Neuronal stem cell (in vitro differentiated cells): ENCODE measurements around the gene ZFHX3.
A peak's percentile ranks its signal among the peaks of the same experiment; 100 is the strongest.

Source experiments
- DNase-seq: peaks from one replicate; pipeline ENCODE4 v3.0.0-alpha.2; 2013; ENCODE audit warnings: low spot score
- H2AFZ ChIP-seq: one replicate; pipeline ENCODE4 v1.6.1; 2013; ENCODE audit warnings: mild to moderate bottlenecking, low read length, inconsistent platforms
- H2AK5ac ChIP-seq: 2 replicates; pipeline ENCODE4 v1.6.1; 2013; ENCODE audit warnings: low read depth, mild to moderate bottlenecking, inconsistent platforms, low read length, moderate library complexity, mixed read lengths
- H2BK120ac ChIP-seq: 2 replicates; pipeline ENCODE4 v1.6.1; 2013; ENCODE audit warnings: low read depth, mild to moderate bottlenecking, inconsistent platforms, low read length, moderate library complexity, mixed read lengths
- H2BK12ac ChIP-seq: one replicate; pipeline ENCODE4 v1.6.1; 2013; ENCODE audit warnings: low read length, inconsistent platforms
- H2BK15ac ChIP-seq: 2 replicates; pipeline ENCODE4 v1.6.1; 2013; ENCODE audit warnings: mild to moderate bottlenecking, low read length, inconsistent platforms, mixed read lengths
- H2BK5ac ChIP-seq: one replicate; pipeline ENCODE4 v1.6.1; 2013; ENCODE audit warnings: inconsistent platforms, mild to moderate bottlenecking, low read length, moderate library complexity
- H3K14ac ChIP-seq: one replicate; pipeline ENCODE4 v1.6.1; 2013; ENCODE audit warnings: low read length, inconsistent platforms
- H3K18ac ChIP-seq: 2 replicates; pipeline ENCODE4 v1.6.1; 2013; ENCODE audit warnings: low read length, inconsistent platforms
- H3K23ac ChIP-seq: 2 replicates; pipeline ENCODE4 v1.6.1; 2013; ENCODE audit warnings: low read depth, mild to moderate bottlenecking, mixed read lengths, low read length, inconsistent platforms; ENCODE audit not compliant: poor library complexity
- H3K27ac ChIP-seq: replicated peaks from 3 replicates; pipeline ENCODE4 v1.5.1; 2013; ENCODE audit warnings: low read length, inconsistent platforms
- H3K27me3 ChIP-seq, 3 experiments: 2 replicates each; pipeline ENCODE4 v1.6.1; 2013; ENCODE audit warnings: low read length in 3 of 3, mild to moderate bottlenecking in 2 of 3, inconsistent platforms in 1 of 3, low read depth in 1 of 3, mixed read lengths in 1 of 3, moderate library complexity in 1 of 3; ENCODE audit not compliant: control insufficient read depth in 3 of 3, insufficient read depth in 3 of 3
- H3K36me3 ChIP-seq, 2 donors: replicated peaks in 1 of 2; 2 replicates each; pipeline ENCODE4 v1.6.1; 2013; ENCODE audit warnings: low read length in 2 of 2; ENCODE audit not compliant: control insufficient read depth in 2 of 2, insufficient read depth in 2 of 2
- H3K4ac ChIP-seq: 2 replicates; pipeline ENCODE4 v1.6.1; 2013; ENCODE audit warnings: inconsistent platforms, mild to moderate bottlenecking, low read length, moderate library complexity
- H3K4me1 ChIP-seq, 2 donors: 1 replicate in 1 of 2; 2 replicates in 1 of 2; pipeline ENCODE4 v1.6.1; 2013; ENCODE audit warnings: low read length in 2 of 2, low read depth in 1 of 2; ENCODE audit not compliant: control insufficient read depth in 2 of 2, insufficient read depth in 1 of 2
- H3K4me2 ChIP-seq: one replicate; pipeline ENCODE4 v1.6.1; 2013; ENCODE audit warnings: mild to moderate bottlenecking, low read length, inconsistent platforms; ENCODE audit not compliant: insufficient read depth, poor library complexity, severe bottlenecking
- H3K4me3 ChIP-seq, 2 donors: 2 replicates each; pipeline ENCODE4 v1.5.1; 2013; ENCODE audit warnings: low read length in 2 of 2, mild to moderate bottlenecking in 2 of 2, inconsistent platforms in 1 of 2, moderate library complexity in 1 of 2
- H3K79me1 ChIP-seq: one replicate; pipeline ENCODE4 v1.6.1; 2013; ENCODE audit warnings: low read depth, mild to moderate bottlenecking, inconsistent platforms, low read length, moderate library complexity
- H3K9ac ChIP-seq: one replicate; pipeline ENCODE4 v1.6.1; 2013; ENCODE audit warnings: mild to moderate bottlenecking, low read depth, low read length, inconsistent platforms; ENCODE audit not compliant: poor library complexity
- H3K9me3 ChIP-seq, 2 donors: replicated peaks in 1 of 2; 2 replicates each; pipeline versions ENCODE3 to v1.6.1; 2013; ENCODE audit warnings: low read length in 2 of 2, mild to moderate bottlenecking in 2 of 2, inconsistent platforms in 1 of 2, low read depth in 1 of 2, mixed read lengths in 1 of 2, moderate library complexity in 1 of 2; ENCODE audit not compliant: control insufficient read depth in 2 of 2, insufficient read depth in 1 of 2
- H4K8ac ChIP-seq: one replicate; pipeline ENCODE4 v1.6.1; 2013; ENCODE audit warnings: low read depth, mild to moderate bottlenecking, inconsistent platforms, low read length, moderate library complexity
- H4K91ac ChIP-seq: one replicate; pipeline ENCODE4 v1.6.1; 2013; ENCODE audit warnings: low read length, low read depth, mild to moderate bottlenecking, inconsistent platforms; ENCODE audit not compliant: poor library complexity
- WGBS, 2 donors: extraction: QIAGEN DNeasy Blood & Tissue Kit; methylation state at CpG; one replicate each; pipeline ENCODE4 v1.1.7; 2013; ENCODE audit warnings: missing lambda C conversion rate in 2 of 2, mixed read lengths in 1 of 2; ENCODE audit not compliant: insufficient read length in 2 of 2, insufficient replicate concordance in 1 of 2; ENCODE audit errors: extremely low coverage in 2 of 2; 5-methylcytosine and 5-hydroxymethylcytosine counted together

ZFHX3 gene

DNA sequence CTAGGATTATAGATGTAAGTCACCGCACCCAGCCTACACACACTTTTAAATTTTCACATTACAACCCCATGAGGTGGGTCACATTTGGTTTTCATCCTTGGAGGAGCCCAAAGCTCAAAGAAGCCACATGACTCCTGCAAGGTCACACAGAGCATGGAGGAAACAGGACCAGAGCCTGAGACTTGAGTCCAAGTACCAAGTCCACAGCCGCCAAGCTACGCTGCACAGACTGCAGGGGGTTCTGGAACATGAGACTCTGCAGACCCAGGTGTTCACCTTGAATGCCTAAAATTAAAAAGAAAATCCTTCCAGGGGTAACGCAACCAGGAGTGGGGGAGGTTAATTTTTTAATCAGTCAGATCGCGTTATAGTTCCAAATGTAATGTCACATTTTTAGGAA is 150.2 kb downstream of the ZFHX3 start:
- H4K8ac ChIP-seq = no peak overlapping the region
- peaks cover 5 to 18% of the 10 kb centered on the region in 2 donors for H3K4me1 ChIP-seq
- no peak overlapping the region for H3K4ac ChIP-seq
- no peak overlapping the region for H3K9ac ChIP-seq
- no peak overlapping the region for H3K14ac ChIP-seq
- no peak overlapping the region for H2BK120ac ChIP-seq
- H3K4me2 ChIP-seq = no peak overlapping the region
- no peak for DNase-seq
- no peaks in the 10 kb centered on the region for H3K9me3 ChIP-seq
- no peak overlapping the region for H2AK5ac ChIP-seq
- H3K23ac ChIP-seq = no peak overlapping the region
- H3K27me3 ChIP-seq = no peaks in the 10 kb centered on the region
- H4K91ac ChIP-seq = no peak overlapping the region
- no peak overlapping the region for H3K18ac ChIP-seq
- H3K27ac ChIP-seq = no peak overlapping the region
- H3K79me1 ChIP-seq = no peaks in the 10 kb centered on the region
- WGBS, 2 donors = no CpG with 5 or more reads among the region's 6 CpGs
- H2BK15ac ChIP-seq = no peak overlapping the region
- peaks cover 0 to 80% of the 10 kb centered on the region in 2 donors for H3K36me3 ChIP-seq
- no peak overlapping the region for H2BK5ac ChIP-seq
- H2AFZ ChIP-seq = no peak overlapping the region
- no peak overlapping the region for H3K4me3 ChIP-seq
- H2BK12ac ChIP-seq = no peak overlapping the region

DNA sequence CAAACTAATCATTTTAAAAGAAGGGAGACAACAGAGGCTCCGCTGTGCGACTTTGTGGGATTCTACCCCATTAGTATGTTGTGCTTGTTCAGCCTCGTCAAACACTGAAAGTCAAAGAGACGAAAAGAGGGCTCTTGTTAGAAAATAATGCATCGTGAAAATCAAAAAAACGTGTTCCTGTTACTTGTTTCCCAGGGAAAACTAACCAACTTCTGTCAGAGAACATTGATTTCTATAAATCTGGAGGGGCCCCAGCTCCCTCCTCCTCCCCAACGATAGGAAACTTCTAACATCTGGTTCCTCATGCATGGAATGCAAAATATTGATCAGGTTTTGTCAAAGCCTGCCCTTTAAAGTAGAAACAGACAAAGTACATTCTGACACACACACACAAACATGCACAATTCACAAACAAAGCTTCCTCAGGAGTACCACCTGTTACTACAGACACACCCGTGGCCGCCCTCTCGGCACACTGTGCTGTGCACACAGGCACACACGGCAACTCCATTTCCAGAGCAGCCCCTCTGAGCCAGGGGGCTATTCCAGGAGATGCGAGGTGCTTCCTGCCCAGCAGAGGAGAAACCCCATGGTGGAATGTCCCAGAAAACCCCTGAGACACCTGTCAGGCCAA is 151.3 kb downstream of the ZFHX3 start:
- H3K27ac ChIP-seq = no peak overlapping the region
- no peak overlapping the region for H2BK12ac ChIP-seq

DNA sequence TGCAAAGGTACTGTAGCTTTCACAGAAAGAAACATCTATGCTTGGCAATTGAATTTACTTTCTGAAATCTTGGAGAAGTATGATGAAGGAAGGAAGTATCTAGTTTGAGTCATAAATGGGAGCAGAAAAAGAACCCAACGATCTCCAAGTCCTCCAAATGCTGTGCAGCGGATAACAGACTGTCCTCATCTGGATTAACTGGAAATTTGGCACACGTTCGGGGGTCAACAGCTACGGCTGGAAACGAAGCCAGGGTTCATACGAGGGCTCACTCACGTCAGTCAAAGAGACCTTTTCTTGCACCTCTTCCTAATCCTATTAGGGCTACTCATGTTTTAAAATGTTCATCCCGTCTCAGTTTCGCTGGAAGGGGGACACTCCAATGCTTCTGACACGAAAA is 152.0 kb downstream of the ZFHX3 start:
- Histone ChIP-seq H2AK5ac (no peak overlapping the region), H3K4ac (no peak overlapping the region), H3K4me1 (peaks cover 5 to 15% of the 10 kb centered on the region in 2 donors), H3K36me3 (peaks cover 0 to 80% of the 10 kb centered on the region in 2 donors), H2BK120ac (no peak overlapping the region), H4K8ac (no peak overlapping the region), H2BK12ac (no peak overlapping the region), H3K18ac (no peak overlapping the region), H3K14ac (no peak overlapping the region), H3K27me3 (no peaks in the 10 kb centered on the region), H3K23ac (no peak overlapping the region), H3K27ac (no peak overlapping the region), H3K79me1 (no peaks in the 10 kb centered on the region), H3K9ac (no peak overlapping the region), H2BK15ac (no peak overlapping the region), H3K9me3 (no peaks in the 10 kb centered on the region), H2AFZ (no peak overlapping the region), H3K4me2 (no peak overlapping the region), H3K4me3 (no peak overlapping the region), H4K91ac (no peak overlapping the region), H2BK5ac (no peak overlapping the region)
- WGBS, 2 donors = no CpG with 5 or more reads among the region's 11 CpGs
- DNase-seq = no peak

More for the DNA sequence above, 151.3 kb downstream of the ZFHX3 start:
- Histone ChIP-seq H2BK5ac (no peak overlapping the region), H2AFZ (no peak overlapping the region), H2AK5ac (no peak overlapping the region), H3K14ac (peak overlapping the region; percentile 9), H3K36me3 (peaks cover 0 to 80% of the 10 kb centered on the region in 2 donors), H3K27me3 (no peaks in the 10 kb centered on the region), H3K9me3 (no peaks in the 10 kb centered on the region), H3K9ac (no peak overlapping the region), H4K91ac (no peak overlapping the region), H3K79me1 (no peaks in the 10 kb centered on the region), H3K4me3 (no peak overlapping the region), H3K4me1 (peaks cover 5 to 15% of the 10 kb centered on the region in 2 donors), H3K23ac (no peak overlapping the region), H4K8ac (no peak overlapping the region), H3K4ac (no peak overlapping the region), H3K18ac (peak overlapping the region; percentile 53), H2BK120ac (no peak overlapping the region), H3K4me2 (no peak overlapping the region), H2BK15ac (no peak overlapping the region)
- no peak for DNase-seq
- WGBS, 2 donors = no CpG with 5 or more reads among the region's 12 CpGs

DNA sequence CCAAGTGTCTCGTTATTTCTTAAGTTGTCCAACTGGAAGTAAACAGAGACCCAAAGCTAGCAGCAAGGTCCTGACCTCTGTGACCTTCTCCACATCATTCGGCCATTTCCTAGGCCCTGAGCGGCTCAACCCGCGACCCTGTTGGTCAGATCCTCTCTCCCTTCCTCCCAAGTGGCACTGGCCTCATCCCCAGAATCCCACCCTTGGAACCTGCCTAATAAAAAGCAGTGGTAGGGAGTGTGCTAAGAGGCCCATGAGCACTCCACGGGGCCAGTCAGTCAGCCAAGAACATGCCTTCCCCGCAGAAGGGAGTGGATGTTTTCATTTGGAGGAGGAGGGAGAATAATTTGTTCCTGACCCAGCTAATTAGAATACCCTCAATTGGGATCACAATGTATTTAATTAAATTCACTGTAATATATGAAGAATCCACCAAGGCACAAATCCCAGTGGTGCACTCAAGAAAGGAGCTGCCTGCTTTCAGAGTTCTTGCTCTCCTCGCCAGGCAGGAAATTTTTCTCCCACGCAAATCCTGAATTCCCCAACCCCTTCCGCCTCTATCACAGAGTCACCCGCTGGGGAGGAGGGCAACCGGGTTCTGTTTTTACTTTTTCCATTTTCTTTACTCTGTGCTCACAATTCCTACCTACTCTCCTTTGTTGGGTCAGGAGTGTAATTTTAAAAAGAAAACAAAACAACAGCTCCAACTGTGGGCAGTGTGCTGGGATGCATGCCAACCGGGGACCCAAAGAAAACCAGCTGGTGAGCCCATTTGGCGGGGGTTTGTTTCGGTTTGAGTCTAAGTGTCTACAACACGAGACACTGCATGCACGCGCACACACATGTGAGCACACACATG is 153.4 kb downstream of the ZFHX3 start:
- no peak for DNase-seq
- H4K91ac ChIP-seq = no peak overlapping the region
- H2BK15ac ChIP-seq = no peak overlapping the region
- H3K4ac ChIP-seq = no peak overlapping the region
- peaks cover 5 to 15% of the 10 kb centered on the region in 2 donors for H3K4me1 ChIP-seq
- H3K27me3 ChIP-seq = no peaks in the 10 kb centered on the region
- peaks cover 0 to 81% of the 10 kb centered on the region in 2 donors for H3K36me3 ChIP-seq
- H2AK5ac ChIP-seq = no peak overlapping the region
- H4K8ac ChIP-seq = no peak overlapping the region
- no peak overlapping the region for H2BK120ac ChIP-seq
- no peak overlapping the region for H2BK5ac ChIP-seq
- WGBS, 2 donors = no CpG with 5 or more reads among the region's 18 CpGs
- H3K4me3 ChIP-seq = no peak overlapping the region
- H3K79me1 ChIP-seq = no peaks in the 10 kb centered on the region
- no peak overlapping the region for H3K14ac ChIP-seq
- no peak overlapping the region for H3K9ac ChIP-seq
- no peak overlapping the region for H3K27ac ChIP-seq
- no peak overlapping the region for H3K4me2 ChIP-seq
- no peak overlapping the region for H3K23ac ChIP-seq
- H2AFZ ChIP-seq = no peak overlapping the region
- no peak overlapping the region for H2BK12ac ChIP-seq
- H3K18ac ChIP-seq = peak overlapping the region; percentile 1
- H3K9me3 ChIP-seq = peaks cover 0 to 3% of the 10 kb centered on the region in 2 donors
